Liver (tissue), 3 donors: ENCODE data around the gene GBE1.

ENCODE experiments used
- EGR1 ChIP-seq, 2 donors: IDR thresholded peaks; 2 replicates each; pipeline ENCODE4 v1.6.1; 2016 to 2018; ENCODE audit warnings: antibody characterized with exemption in 2 of 2, low read depth in 2 of 2
- JUND ChIP-seq, 2 donors: IDR thresholded peaks; 2 replicates each; pipeline ENCODE4 v1.6.1; 2016; ENCODE audit warnings: antibody characterized with exemption in 2 of 2
- RAD21 ChIP-seq, 2 donors: IDR thresholded peaks; 2 replicates each; pipeline ENCODE4 v1.6.1; 2016; ENCODE audit warnings: antibody characterized with exemption in 2 of 2, mild to moderate bottlenecking in 2 of 2
- RXRA ChIP-seq, 2 donors: IDR thresholded peaks; 2 replicates each; pipeline ENCODE4 v1.6.1; 2017 to 2018; ENCODE audit warnings: antibody characterized with exemption in 2 of 2, mild to moderate bottlenecking in 1 of 2
- SP1 ChIP-seq: IDR thresholded peaks from 2 replicates; pipeline ENCODE4 v1.6.1; 2018; ENCODE audit warnings: antibody characterized with exemption, mild to moderate bottlenecking
- TAF1 ChIP-seq: conservative IDR thresholded peaks from 2 replicates; pipeline ENCODE4 v1.6.1; 2016; ENCODE audit warnings: antibody characterized with exemption, mild to moderate bottlenecking
- YY1 ChIP-seq: IDR thresholded peaks from 2 replicates; pipeline ENCODE4 v1.6.1; 2016; ENCODE audit warnings: antibody characterized with exemption, mild to moderate bottlenecking
- TF ChIP-seq, protein P1 (sequence below): fragments of 150-350 bp; IDR thresholded peaks from 2 replicates; pipeline ENCODE4 v1.5.1; 2017; ENCODE audit warnings: improper control_type of control experiment, low read depth, low read length; ENCODE audit not compliant: missing input control
- TF ChIP-seq, protein P2 (sequence below): IDR thresholded peaks from 2 replicates; pipeline ENCODE4 v1.6.1; 2016; ENCODE audit warnings: antibody characterized with exemption, mild to moderate bottlenecking
- TF ChIP-seq, protein P3 (sequence below): IDR thresholded peaks from 2 replicates; pipeline ENCODE4 v1.6.1; 2016; ENCODE audit warnings: antibody characterized with exemption
- TF ChIP-seq, protein P4 (sequence below): IDR thresholded peaks from 2 replicates; pipeline ENCODE4 v1.6.1; 2016; ENCODE audit warnings: antibody characterized with exemption
- donor health status: healthy.
- donor health status: healthy.

DNA sequence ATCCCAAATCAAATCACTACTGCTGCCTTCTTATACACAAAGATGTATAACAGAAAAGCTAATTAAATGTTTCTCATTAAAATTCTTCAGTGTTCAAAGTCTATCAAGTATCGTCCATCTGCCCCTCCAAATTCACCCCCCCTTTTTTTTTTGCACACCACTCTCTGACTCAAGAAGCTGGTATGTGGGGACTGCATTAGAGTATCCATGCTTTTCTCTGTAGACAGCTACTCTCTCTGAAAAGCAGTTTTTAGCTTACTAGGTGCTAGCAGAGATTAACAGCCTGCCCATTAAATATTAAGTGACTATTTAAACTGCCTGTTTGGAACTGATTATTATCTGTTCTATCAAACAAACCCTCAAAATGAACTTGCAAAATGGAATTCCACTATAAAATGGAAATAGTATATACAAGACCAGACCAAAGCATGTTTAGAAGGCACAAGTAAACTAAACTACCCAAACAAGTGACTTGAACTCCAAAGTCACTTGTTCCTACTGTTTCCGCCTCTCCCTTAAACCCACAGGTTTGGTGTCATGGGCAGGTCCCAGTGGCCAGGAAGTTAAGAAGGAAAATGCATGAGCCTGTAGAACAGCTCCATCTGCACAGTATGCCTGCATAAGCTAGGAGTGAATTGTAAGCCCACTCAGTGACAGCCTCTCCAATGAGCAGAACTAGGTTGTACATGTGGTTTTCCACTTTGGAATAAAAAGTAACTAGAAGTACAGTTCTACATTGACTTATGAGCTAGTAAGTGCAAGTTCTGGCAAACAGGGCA lies 32.5 kb downstream of the GBE1 start:
- TF ChIP-seq, protein P1, sequence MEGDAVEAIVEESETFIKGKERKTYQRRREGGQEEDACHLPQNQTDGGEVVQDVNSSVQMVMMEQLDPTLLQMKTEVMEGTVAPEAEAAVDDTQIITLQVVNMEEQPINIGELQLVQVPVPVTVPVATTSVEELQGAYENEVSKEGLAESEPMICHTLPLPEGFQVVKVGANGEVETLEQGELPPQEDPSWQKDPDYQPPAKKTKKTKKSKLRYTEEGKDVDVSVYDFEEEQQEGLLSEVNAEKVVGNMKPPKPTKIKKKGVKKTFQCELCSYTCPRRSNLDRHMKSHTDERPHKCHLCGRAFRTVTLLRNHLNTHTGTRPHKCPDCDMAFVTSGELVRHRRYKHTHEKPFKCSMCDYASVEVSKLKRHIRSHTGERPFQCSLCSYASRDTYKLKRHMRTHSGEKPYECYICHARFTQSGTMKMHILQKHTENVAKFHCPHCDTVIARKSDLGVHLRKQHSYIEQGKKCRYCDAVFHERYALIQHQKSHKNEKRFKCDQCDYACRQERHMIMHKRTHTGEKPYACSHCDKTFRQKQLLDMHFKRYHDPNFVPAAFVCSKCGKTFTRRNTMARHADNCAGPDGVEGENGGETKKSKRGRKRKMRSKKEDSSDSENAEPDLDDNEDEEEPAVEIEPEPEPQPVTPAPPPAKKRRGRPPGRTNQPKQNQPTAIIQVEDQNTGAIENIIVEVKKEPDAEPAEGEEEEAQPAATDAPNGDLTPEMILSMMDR = no peak
- TF ChIP-seq RAD21 (IDR thresholded peaks at IDR 0.05) = no peak
- TF ChIP-seq SP1 = no peak
- no peak for TF ChIP-seq YY1
- TF ChIP-seq JUND (IDR thresholded peaks at IDR 0.05) = no peak
- no peak for TF ChIP-seq EGR1 (IDR thresholded peaks at IDR 0.05; ENCODE audit: low read depth in 2 of 2)
- TF ChIP-seq, protein P2, sequence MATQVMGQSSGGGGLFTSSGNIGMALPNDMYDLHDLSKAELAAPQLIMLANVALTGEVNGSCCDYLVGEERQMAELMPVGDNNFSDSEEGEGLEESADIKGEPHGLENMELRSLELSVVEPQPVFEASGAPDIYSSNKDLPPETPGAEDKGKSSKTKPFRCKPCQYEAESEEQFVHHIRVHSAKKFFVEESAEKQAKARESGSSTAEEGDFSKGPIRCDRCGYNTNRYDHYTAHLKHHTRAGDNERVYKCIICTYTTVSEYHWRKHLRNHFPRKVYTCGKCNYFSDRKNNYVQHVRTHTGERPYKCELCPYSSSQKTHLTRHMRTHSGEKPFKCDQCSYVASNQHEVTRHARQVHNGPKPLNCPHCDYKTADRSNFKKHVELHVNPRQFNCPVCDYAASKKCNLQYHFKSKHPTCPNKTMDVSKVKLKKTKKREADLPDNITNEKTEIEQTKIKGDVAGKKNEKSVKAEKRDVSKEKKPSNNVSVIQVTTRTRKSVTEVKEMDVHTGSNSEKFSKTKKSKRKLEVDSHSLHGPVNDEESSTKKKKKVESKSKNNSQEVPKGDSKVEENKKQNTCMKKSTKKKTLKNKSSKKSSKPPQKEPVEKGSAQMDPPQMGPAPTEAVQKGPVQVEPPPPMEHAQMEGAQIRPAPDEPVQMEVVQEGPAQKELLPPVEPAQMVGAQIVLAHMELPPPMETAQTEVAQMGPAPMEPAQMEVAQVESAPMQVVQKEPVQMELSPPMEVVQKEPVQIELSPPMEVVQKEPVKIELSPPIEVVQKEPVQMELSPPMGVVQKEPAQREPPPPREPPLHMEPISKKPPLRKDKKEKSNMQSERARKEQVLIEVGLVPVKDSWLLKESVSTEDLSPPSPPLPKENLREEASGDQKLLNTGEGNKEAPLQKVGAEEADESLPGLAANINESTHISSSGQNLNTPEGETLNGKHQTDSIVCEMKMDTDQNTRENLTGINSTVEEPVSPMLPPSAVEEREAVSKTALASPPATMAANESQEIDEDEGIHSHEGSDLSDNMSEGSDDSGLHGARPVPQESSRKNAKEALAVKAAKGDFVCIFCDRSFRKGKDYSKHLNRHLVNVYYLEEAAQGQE = no peak
- no peak for TF ChIP-seq TAF1
- TF ChIP-seq, protein P3, sequence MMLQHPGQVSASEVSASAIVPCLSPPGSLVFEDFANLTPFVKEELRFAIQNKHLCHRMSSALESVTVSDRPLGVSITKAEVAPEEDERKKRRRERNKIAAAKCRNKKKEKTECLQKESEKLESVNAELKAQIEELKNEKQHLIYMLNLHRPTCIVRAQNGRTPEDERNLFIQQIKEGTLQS = no peak
- TF ChIP-seq, protein P4, sequence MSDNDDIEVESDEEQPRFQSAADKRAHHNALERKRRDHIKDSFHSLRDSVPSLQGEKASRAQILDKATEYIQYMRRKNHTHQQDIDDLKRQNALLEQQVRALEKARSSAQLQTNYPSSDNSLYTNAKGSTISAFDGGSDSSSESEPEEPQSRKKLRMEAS = no peak
- no peak for TF ChIP-seq RXRA (IDR thresholded peaks at IDR 0.05)
